HG02678 (cell line): ENCODE data around the gene DPY19L1.
"Not testable (repeated sequence)": the region's sequence is repeated elsewhere in the genome, so short reads cannot be mapped to it uniquely, and the experiment has no call there.

Source experiments
- ATAC-seq: cut with Tn5 transposase; IDR thresholded peaks from one replicate; pipeline ENCODE4 v1.9.1; 2021; ENCODE audit warnings: mild to moderate bottlenecking, moderate library complexity; ENCODE audit not compliant: unreplicated experiment

The DPY19L1 gene

GRCh38 chr7:35035511-35035961 is 1.7 kb downstream of the DPY19L1 start:
- peak; percentile 26 for ATAC-seq

GRCh38 chr7:35032166-35032565 is 5.1 kb downstream of the DPY19L1 start:
- ATAC-seq = no peak

- ATAC-seq = no peak
Measured at GRCh38 chr7:35030848-35031247, 6.4 kb downstream of the DPY19L1 start.

- ATAC-seq = no peak
Measured at GRCh38 chr7:35029311-35029710, 8.0 kb downstream of the DPY19L1 start.

GRCh38 chr7:35026150-35026549 is 11.1 kb downstream of the DPY19L1 start:
- ATAC-seq = no peak

GRCh38 chr7:35025369-35025870 is 11.9 kb downstream of the DPY19L1 start:
- ATAC-seq = no peak

- ATAC-seq = no peak
Measured at GRCh38 chr7:35024298-35024697, 13.0 kb downstream of the DPY19L1 start.

- ATAC-seq = no peak
Measured at GRCh38 chr7:35022725-35023124, 14.6 kb downstream of the DPY19L1 start.

- ATAC-seq = no peak
Measured at GRCh38 chr7:35021445-35021844, 15.8 kb downstream of the DPY19L1 start.

GRCh38 chr7:35019801-35020200 is 17.5 kb downstream of the DPY19L1 start:
- ATAC-seq = no peak

GRCh38 chr7:35019179-35019729 is 18.0 kb downstream of the DPY19L1 start:
- no peak for ATAC-seq

GRCh38 chr7:35015346-35015859 is 21.9 kb downstream of the DPY19L1 start:
- no peak for ATAC-seq

- no peak for ATAC-seq
Measured at GRCh38 chr7:35012160-35012559, 25.1 kb downstream of the DPY19L1 start.

GRCh38 chr7:35011085-35011484 is 26.2 kb downstream of the DPY19L1 start:
- ATAC-seq = no peak

- no peak for ATAC-seq
Measured at GRCh38 chr7:35007768-35008167, 29.5 kb downstream of the DPY19L1 start.

- ATAC-seq = no peak
Measured at GRCh38 chr7:35004531-35005095, 32.7 kb downstream of the DPY19L1 start.

GRCh38 chr7:35003679-35004303 is 33.5 kb downstream of the DPY19L1 start:
- peak; percentile 77 for ATAC-seq

- ATAC-seq = peak; percentile 6
Measured at GRCh38 chr7:35003177-35003650, 34.1 kb downstream of the DPY19L1 start.

GRCh38 chr7:34998335-34998734 is 39.0 kb downstream of the DPY19L1 start:
- not testable (repeated sequence) for ATAC-seq

- peak; percentile 39 for ATAC-seq
Measured at GRCh38 chr7:34996423-34997090, 40.7 kb downstream of the DPY19L1 start.

- no peak for ATAC-seq
Measured at GRCh38 chr7:34995757-34996156, 41.5 kb downstream of the DPY19L1 start.
